GM08714 (cell line): ENCODE measurements around the gene PSMA3.

Experiments used
- H3K4me3 ChIP-seq: fragments of 200-500 bp; sonication (Bioruptor generic); 2 replicates; pipeline ENCODE4 v1.5.1; 2014; ENCODE audit warnings: mild to moderate bottlenecking, low read length, inconsistent platforms
- ZNF274 ChIP-seq: IDR thresholded peaks from 2 replicates; pipeline ENCODE4 v1.6.1; 2012; ENCODE audit warnings: mild to moderate bottlenecking, low read depth, low read length

The PSMA3 gene

GRCh38 chr14:58298477-58299400 is 54.1 kb downstream of the PSMA3 start, which contains the start of gene ARID4A:
TSS of gene ARID4A (plus strand) at chr14:58298555. CDS start at chr14:58299855, 1,300 bp downstream.
- peak within 1 kb of the TSS; percentile 95 for H3K4me3 ChIP-seq
- no peak for TF ChIP-seq ZNF274

GRCh38 chr14:58299401-58300330 is 55.0 kb downstream of the PSMA3 start:
- no peak for TF ChIP-seq ZNF274
- peak overlapping the region; percentile 73 for H3K4me3 ChIP-seq

DNA sequence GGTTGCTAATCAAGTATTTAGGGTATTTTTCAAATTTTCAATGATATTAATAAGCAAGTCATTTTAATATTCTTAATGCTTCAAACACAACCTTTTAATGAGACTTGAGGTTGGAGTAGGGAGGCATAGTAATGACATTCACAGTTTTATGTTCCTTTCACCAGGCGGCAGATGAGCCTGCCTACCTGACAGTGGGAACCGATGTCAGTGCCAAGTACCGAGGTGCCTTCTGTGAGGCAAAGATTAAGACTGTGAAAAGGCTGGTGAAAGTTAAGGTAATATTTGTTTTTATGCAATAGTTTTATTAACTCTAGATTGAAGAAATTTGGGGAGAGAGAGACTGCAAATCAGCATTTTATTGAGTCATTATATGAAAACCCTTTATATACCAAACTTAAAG is 56.8 kb downstream of the PSMA3 start:
- H3K4me3 ChIP-seq: no peak overlapping the region
- TF ChIP-seq ZNF274: no peak

DNA sequence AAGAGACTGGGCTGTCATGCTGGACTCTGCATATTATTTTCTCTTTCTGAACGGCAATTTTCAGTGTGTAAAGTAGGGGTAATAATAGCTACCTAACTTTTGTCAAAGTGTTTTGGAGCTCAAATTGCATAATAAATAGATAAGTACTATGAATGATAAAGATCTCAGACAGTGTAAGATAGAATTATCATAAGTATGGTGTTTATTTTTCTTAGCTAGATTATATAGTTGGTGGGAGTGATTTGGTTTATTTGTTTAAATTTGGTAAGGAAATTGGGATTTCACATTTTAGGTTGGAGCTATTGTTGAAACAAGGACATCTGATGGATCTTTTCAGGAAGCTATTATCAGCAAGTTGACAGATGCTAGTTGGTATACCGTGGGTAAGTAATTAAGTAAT is 61.1 kb downstream of the PSMA3 start:
- no peak for TF ChIP-seq ZNF274

GRCh38 chr14:58307597-58308316 is 63.1 kb downstream of the PSMA3 start:
- H3K4me3 ChIP-seq: no peak overlapping the region
- TF ChIP-seq ZNF274: no peak

More for the DNA sequence above, 61.1 kb downstream of the PSMA3 start:
- H3K4me3 ChIP-seq: no peak overlapping the region

- H3K4me3 ChIP-seq: no peak overlapping the region
- TF ChIP-seq ZNF274: no peak
Observed at GRCh38 chr14:58309086-58309485, 64.4 kb downstream of the PSMA3 start.

DNA sequence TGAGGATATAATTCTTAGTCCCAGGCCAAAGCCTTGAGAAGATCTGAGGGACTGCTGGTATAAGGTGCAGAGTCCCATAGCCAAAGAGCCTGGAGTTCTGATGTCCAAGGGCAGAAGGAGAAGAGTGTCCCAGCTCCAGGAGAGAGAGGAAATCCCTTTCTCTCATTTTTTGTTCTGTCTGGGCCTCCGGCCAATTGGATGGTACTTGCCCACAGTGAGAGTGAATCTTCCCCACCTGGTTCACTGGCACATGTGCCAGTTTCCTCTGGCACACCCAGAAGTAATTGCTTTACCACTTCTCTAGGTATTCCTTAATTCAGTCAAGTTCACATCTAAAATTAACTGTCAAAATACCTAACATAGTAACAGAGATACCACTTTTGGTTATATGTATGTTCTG is 69.1 kb downstream of the PSMA3 start:
- no peak overlapping the region for H3K4me3 ChIP-seq
- TF ChIP-seq ZNF274: no peak

GRCh38 chr14:58315606-58316005 is 71.0 kb downstream of the PSMA3 start:
- H3K4me3 ChIP-seq: no peak overlapping the region
- TF ChIP-seq ZNF274: no peak
